ENCODE results near the gene TOMM7. TPM values are rescaled to one million over a fixed set of nuclear protein-coding genes. Genes with fewer than 3 reads are reported as not detected.

TOMM7 gene
- 84.7 and 119 TPM in 2 replicates for total RNA-seq

GRCh38 chr7:22822486-22823141, at the start of gene TOMM7:
TOMM7 (minus strand) TSS chr7:22822849; CDS start chr7:22822779, 70 bp downstream.

Other genes with a start within 250 kb of the TOMM7 start
- gene IL6, start 95.6 kb downstream of the TOMM7 start, total RNA-seq, result 0.55 and 2.9 TPM in 2 replicates
- gene HYCC1, start 191.3 kb upstream of the TOMM7 start, total RNA-seq, result 92.2 and 105 TPM in 2 replicates

Data from uterine smooth muscle cell (primary cell).